NT2/D1 (cell line): ENCODE measurements around the gene RIN3.

Experiments
- YY1 ChIP-seq: IDR thresholded peaks from 2 replicates; pipeline ENCODE4 v1.6.1; 2011; ENCODE audit not compliant: insufficient read length, insufficient read depth
- ZNF274 ChIP-seq: IDR thresholded peaks from 2 replicates; pipeline ENCODE4 v1.6.1; 2011; ENCODE audit warnings: mild to moderate bottlenecking, low read depth, low read length

GRCh38 chr14:92728759-92729364 lies 215.3 kb downstream of the RIN3 start:
- TF ChIP-seq YY1 (no peak), ZNF274 (no peak)
